K562 (cell line): ENCODE data around the gene GP1BA. TPM values are rescaled to one million over a fixed set of nuclear protein-coding genes. Genes with fewer than 3 reads are reported as not detected.

Experiments used
- ATAC-seq: fragments of 200-7000 bp; cut with Tn5 transposase; 3 replicates; pipeline ENCODE4 v1.9.1; 2020; ENCODE audit warnings: moderate library complexity
- BruUV-seq: library from RNA; stranded (reverse); fragments of 400-500 nt; replicated peaks from 2 replicates; lab custom pipeline; 2021; lab: Mats Ljungman, UMichigan
- CTCF ChIA-PET: fragments of 300-600 bp; formaldehyde crosslinking; extraction: SDS; loops from one replicate; lab custom pipeline; 2021; ENCODE audit warnings: low intra/inter-chr PET ratio; lab: Yijun Ruan, JAX
- POLR2A ChIA-PET: fragments of 300-600, 350-650 bp; sonication (Branson Sonifier 250); formaldehyde crosslinking; extraction: SDS; loops from one replicate; lab custom pipeline; 2021; ENCODE audit warnings: antibody characterized with exemption, inconsistent platforms; lab: Yijun Ruan, JAX
- DNase-seq, 4 experiments: peaks; one replicate each; pipeline versions ENCODE4 v3.0.0 to v3.0.0-alpha.2; 2011 to 2018; ENCODE audit warnings: low spot score in 3 of 4, mixed read lengths in 3 of 4; ENCODE audit errors: extremely low read depth in 1 of 4
- FAIRE-seq: peaks from 2 replicates; lab custom pipeline; 2011; peaks lifted over from hg19 to GRCh38; lab: Jason Lieb, UNC
- H2AFZ ChIP-seq: 2 replicates; pipeline ENCODE4 v1.6.0; 2011; ENCODE audit warnings: low read depth, low read length, control low read depth, inconsistent platforms
- H3K27ac ChIP-seq: fragments of 200-600 bp; 3 replicates; pipeline ENCODE4 v1.8.0; 2011; ENCODE audit warnings: low read depth, mild to moderate bottlenecking, control low read depth, inconsistent platforms, low read length, moderate library complexity, mixed read lengths; ENCODE audit errors: extremely low read depth
- H3K27me3 ChIP-seq, 2 experiments: fragments of 300-600 bp in 1 of 2; 2 replicates in 1 of 2; 3 replicates in 1 of 2; pipeline versions ENCODE4 v1.6.0 to v1.8.0; 2011; ENCODE audit warnings: inconsistent platforms in 2 of 2, low read length in 2 of 2, mild to moderate bottlenecking in 1 of 2, mixed read lengths in 1 of 2, moderate library complexity in 1 of 2; ENCODE audit not compliant: control insufficient read depth in 2 of 2, insufficient read depth in 2 of 2
- H3K36me3 ChIP-seq: fragments of 300-600 bp; 3 replicates; pipeline ENCODE4 v1.8.0; 2011; ENCODE audit warnings: mild to moderate bottlenecking, low read length, inconsistent platforms; ENCODE audit not compliant: control insufficient read depth, insufficient read depth
- H3K4me1 ChIP-seq, 2 experiments: fragments of 200-600 bp in 1 of 2; replicated peaks in 1 of 2; 2 replicates in 1 of 2; 3 replicates in 1 of 2; pipeline versions ENCODE4 v1.5.1 to v1.8.0; 2011; ENCODE audit warnings: inconsistent platforms in 2 of 2, low read length in 2 of 2, mild to moderate bottlenecking in 1 of 2, mixed read lengths in 1 of 2, moderate library complexity in 1 of 2; ENCODE audit not compliant: control insufficient read depth in 2 of 2, insufficient read depth in 2 of 2
- H3K4me2 ChIP-seq: 2 replicates; pipeline ENCODE4 v1.6.1; 2011; ENCODE audit warnings: low read length, control low read depth, inconsistent platforms, mixed read lengths; ENCODE audit not compliant: insufficient read depth
- H3K4me3 ChIP-seq: fragments of 200-600 bp; sonication (generic), shearing (Covaris generic); 2 replicates; pipeline ENCODE4 v1.5.1; 2016; ENCODE audit warnings: control low read depth, inconsistent platforms
- H3K79me2 ChIP-seq: fragments of 200-600 bp; 3 replicates; pipeline ENCODE4 v1.8.0; 2011; ENCODE audit warnings: low read length, inconsistent platforms; ENCODE audit not compliant: control insufficient read depth, insufficient read depth
- H3K9ac ChIP-seq, 2 experiments: 2 replicates each; pipeline versions ENCODE4 v1.6.0 to v1.6.1; 2011; ENCODE audit warnings: low read depth in 2 of 2, low read length in 2 of 2, control low read depth in 1 of 2, inconsistent platforms in 1 of 2, mild to moderate bottlenecking in 1 of 2, mixed read lengths in 1 of 2; ENCODE audit not compliant: insufficient read depth in 1 of 2
- H3K9me1 ChIP-seq: one replicate; pipeline ENCODE4 v1.6.0; 2011; ENCODE audit warnings: inconsistent platforms, mild to moderate bottlenecking, low read length, moderate library complexity; ENCODE audit not compliant: control insufficient read depth, insufficient read depth
- H3K9me3 ChIP-seq: replicated peaks from 2 replicates; pipeline ENCODE4 v1.5.1; 2011; ENCODE audit warnings: low read depth, low read length, inconsistent platforms; ENCODE audit not compliant: control insufficient read depth, insufficient read depth
- H4K20me1 ChIP-seq: replicated peaks from 2 replicates; pipeline ENCODE4 v1.6.1; 2011; ENCODE audit warnings: low read length, inconsistent platforms, mixed read lengths; ENCODE audit not compliant: control insufficient read depth, insufficient read depth
- CTCF ChIP-seq, 3 experiments: IDR thresholded peaks in 2 of 3; conservative IDR thresholded peaks in 1 of 3; 2 replicates each; pipeline ENCODE4 v1.5.1; 2011 to 2012; ENCODE audit warnings: low read length in 3 of 3, mild to moderate bottlenecking in 3 of 3, control low read depth in 2 of 3, improper control_type of control experiment in 1 of 3, inconsistent platforms in 1 of 3, low read depth in 1 of 3, mixed read lengths in 1 of 3, moderate library complexity in 1 of 3; ENCODE audit not compliant: insufficient read depth in 2 of 3
- HSF4 ChIP-seq: fragments of 250-450 bp; sonication (Bioruptor Pico); IDR thresholded peaks from 2 replicates; pipeline ENCODE4 v2.1.2; 2022; ENCODE audit warnings: mild to moderate bottlenecking, moderate library complexity, borderline replicate concordance
- PHF20 ChIP-seq: fragments of 450-650 bp; IDR thresholded peaks from 2 replicates; pipeline ENCODE4 v1.6.1; 2018; ENCODE audit not compliant: partially characterized antibody
- PKNOX1 ChIP-seq: fragments of 450-650 bp; IDR thresholded peaks from 2 replicates; pipeline ENCODE4 v1.6.1; 2016
- POLR3A ChIP-seq: IDR thresholded peaks from 2 replicates; pipeline ENCODE4 v1.6.1; 2011; ENCODE audit warnings: borderline replicate concordance, mild to moderate bottlenecking, moderate library complexity; ENCODE audit not compliant: insufficient read length, insufficient read depth; ENCODE audit errors: extremely low read depth
- PRDM10 ChIP-seq: fragments of 450-650 bp; IDR thresholded peaks from 2 replicates; pipeline ENCODE4 v1.6.1; 2018; ENCODE audit not compliant: partially characterized antibody
- RFX7 ChIP-seq: fragments of 250-450 bp; sonication (Bioruptor Pico); IDR thresholded peaks from 2 replicates; pipeline ENCODE4 v1.5.1; 2021; ENCODE audit warnings: mild to moderate bottlenecking
- TCF3 ChIP-seq: sonication (generic); formaldehyde crosslinking; IDR thresholded peaks from 2 replicates; pipeline ENCODE4 v1.4.0; 2020; ENCODE audit warnings: mild to moderate bottlenecking, missing genetic modification reagents
- USF1 ChIP-seq: sonication (generic); formaldehyde crosslinking; IDR thresholded peaks from 2 replicates; pipeline ENCODE4 v1.9.0; 2022; ENCODE audit warnings: mild to moderate bottlenecking, missing genetic modification reagents
- VEZF1 ChIP-seq: fragments of 200-800 bp; sonication (Bioruptor generic); IDR thresholded peaks from 2 replicates; pipeline ENCODE4 v1.6.1; 2017; ENCODE audit warnings: missing genetic modification characterization, missing compliant biosample characterization
- WGBS: fragments of 100-300 bp; shearing (Covaris generic); methylation state at CpG from one replicate; pipeline ENCODE4 v1.1.6; 2016; ENCODE audit warnings: low coverage, mixed read lengths; ENCODE audit not compliant: insufficient coverage; ENCODE audit errors: missing lambda C conversion rate; 5-methylcytosine and 5-hydroxymethylcytosine counted together
- in situ Hi-C: fragments of 300-500 bp; cut with MboI; formaldehyde crosslinking; loops from 4 replicates; pipeline ENCODE4 v1.15.0; 2018; ENCODE audit warnings: inconsistent platforms, mixed read lengths
- intact Hi-C: fragments of 100-400 bp; cut with micrococcal nuclease; formaldehyde crosslinking; loops from 2 replicates; pipeline ENCODE4 v1.14.2; 2022
- polyA plus RNA-seq, 8 experiments: library from polyadenylated mRNA; depleted of rRNA in 4 of 8; stranded (reverse) in 5 of 8; unstranded in 3 of 8; fragments of >200 nt; fragmentation: Nextera tagmentation in 2 of 8; fragmentation: Illumina TruSeq in 1 of 8; extraction: Ambion mirVana in 2 of 8; extraction: Trizol in 1 of 8; gene quantifications; 2 replicates each; pipeline versions ENCODE4 v1.2.1 to v1.2.3, GENCODE V29; 2011 to 2014; ENCODE audit warnings: inconsistent platforms in 1 of 8, missing spikeins in 1 of 8
- total RNA-seq, 7 experiments: library from RNA; depleted of rRNA in 6 of 7; stranded (reverse); fragments of >200 nt in 6 of 7; fragmentation: Illumina TruSeq in 2 of 7; extraction: Trizol in 2 of 7; gene quantifications; 2 replicates each; pipeline versions ENCODE4 v1.2.1 to v1.2.3, GENCODE V29; 2011 to 2021; ENCODE audit warnings: low replicate concordance in 1 of 7

GP1BA gene
- total and polyA plus RNA-seq, 9 of the 15 experiments (the other 6 are each of a cell fraction or from before 2014, with no cell fraction given) = 0.01 TPM; not detected in 8

- TF ChIP-seq CTCF (IDR thresholded peaks at IDR 0.05 in 2 of 3, conservative IDR thresholded peaks at IDR 0.05 in 1 of 3; ENCODE audit: insufficient read depth in 2 of 3, low read depth in 1 of 3, low read length in 3 of 3) = peak; percentile 37 to 51 (median 40); a peak in 4 of 6 replicates
These were observed 24.5 kb downstream of the GP1BA start (continued) for GRCh38 chr17:4956493-4957061.

- in situ Hi-C loops (no loop called here), intact Hi-C loops (no loop called here)
- ChIA-PET POLR2A (interaction anchor here (0.6 kb wide), 1 partner anchor 24 kb away, joined by 3 read pairs; no protein-coding TSS in a partner anchor), CTCF (no interaction called here)
- Histone ChIP-seq H4K20me1 (no peaks in the 10 kb centered on the region), H3K4me1 (peaks cover 7 to 21% of the 10 kb centered on the region in 2 experiments; a peak in 4 of 5 replicates), H3K9me3 (no peaks in the 10 kb centered on the region), H2AFZ (no peak overlapping the region), H3K4me3 (no peak overlapping the region), H3K4me2 (no peak overlapping the region), H3K9ac (no peak overlapping the region), H3K27ac (no peak overlapping the region), H3K27me3 (no peaks in the 10 kb centered on the region), H3K36me3 (no peaks in the 10 kb centered on the region; the same call in 2 of the 3 replicates), H3K79me2 (no peaks in the 10 kb centered on the region), H3K9me1 (no peaks in the 10 kb centered on the region)
- FAIRE-seq (no peak), ATAC-seq (no peak), DNase-seq (no peak)
- no TSS peak for BruUV-seq
- WGBS = 80% methylated on average over 3 of the region's 3 CpGs
- TF ChIP-seq POLR3A (no peak), USF1 (CRISPR knock-in tag) (no peak), RFX7 (no peak), HSF4 (CRISPR knock-in tag) (no peak), VEZF1 (CRISPR knock-in tag) (no peak), PRDM10 (no peak), PKNOX1 (no peak), TCF3 (CRISPR knock-in tag) (no peak), PHF20 (no peak)
These were observed 26.0 kb downstream of the GP1BA start for GRCh38 chr17:4958102-4958501.
